GM20000 (cell line): ENCODE data around the gene KRT12.

Experiments used
- DNase-seq: peaks from one replicate; pipeline ENCODE4 v3.0.0; 2012; ENCODE audit warnings: low spot score
- CTCF ChIP-seq: IDR thresholded peaks from 2 replicates; pipeline ENCODE4 v1.5.1; 2012; ENCODE audit warnings: mild to moderate bottlenecking, control low read depth; ENCODE audit errors: extremely low read depth, missing control alignments

The KRT12 gene

GRCh38 chr17:40866838-40867237 lies at the start of gene KRT12:
KRT12 (minus strand) TSS chr17:40867223; CDS start chr17:40867186, 37 bp downstream.
- DNase-seq = no peak

GRCh38 chr17:40916366-40916765 lies 49.3 kb upstream of the KRT12 start:
- TF ChIP-seq CTCF = no peak
- no peak for DNase-seq

More at GRCh38 chr17:40866838-40867237, at the start of gene KRT12:
- no peak for TF ChIP-seq CTCF

- no peak for TF ChIP-seq CTCF
- peak; percentile 31 for DNase-seq
Observed at GRCh38 chr17:40915721-40916256, 48.8 kb upstream of the KRT12 start.

- peak; percentile 39 for DNase-seq
- no peak for TF ChIP-seq CTCF
Observed at GRCh38 chr17:40915199-40915661, 48.2 kb upstream of the KRT12 start.

- DNase-seq = no peak
Observed at GRCh38 chr17:40914075-40914855, 47.2 kb upstream of the KRT12 start.

GRCh38 chr17:40912486-40913210 lies 45.6 kb upstream of the KRT12 start:
- TF ChIP-seq CTCF = no peak
- DNase-seq = no peak

More at GRCh38 chr17:40914075-40914855, 47.2 kb upstream of the KRT12 start:
- no peak for TF ChIP-seq CTCF

- no peak for DNase-seq
- TF ChIP-seq CTCF = no peak
Observed at GRCh38 chr17:40910441-40910841, 43.4 kb upstream of the KRT12 start.
